Bone marrow (tissue), 2 donors: ENCODE data around the gene RAB13.

Experiments
- DNase-seq, 2 donors: peaks; one replicate each; lab custom pipeline; 2025; lab: John Stamatoyannopoulos, UW

RAB13 gene

DNA sequence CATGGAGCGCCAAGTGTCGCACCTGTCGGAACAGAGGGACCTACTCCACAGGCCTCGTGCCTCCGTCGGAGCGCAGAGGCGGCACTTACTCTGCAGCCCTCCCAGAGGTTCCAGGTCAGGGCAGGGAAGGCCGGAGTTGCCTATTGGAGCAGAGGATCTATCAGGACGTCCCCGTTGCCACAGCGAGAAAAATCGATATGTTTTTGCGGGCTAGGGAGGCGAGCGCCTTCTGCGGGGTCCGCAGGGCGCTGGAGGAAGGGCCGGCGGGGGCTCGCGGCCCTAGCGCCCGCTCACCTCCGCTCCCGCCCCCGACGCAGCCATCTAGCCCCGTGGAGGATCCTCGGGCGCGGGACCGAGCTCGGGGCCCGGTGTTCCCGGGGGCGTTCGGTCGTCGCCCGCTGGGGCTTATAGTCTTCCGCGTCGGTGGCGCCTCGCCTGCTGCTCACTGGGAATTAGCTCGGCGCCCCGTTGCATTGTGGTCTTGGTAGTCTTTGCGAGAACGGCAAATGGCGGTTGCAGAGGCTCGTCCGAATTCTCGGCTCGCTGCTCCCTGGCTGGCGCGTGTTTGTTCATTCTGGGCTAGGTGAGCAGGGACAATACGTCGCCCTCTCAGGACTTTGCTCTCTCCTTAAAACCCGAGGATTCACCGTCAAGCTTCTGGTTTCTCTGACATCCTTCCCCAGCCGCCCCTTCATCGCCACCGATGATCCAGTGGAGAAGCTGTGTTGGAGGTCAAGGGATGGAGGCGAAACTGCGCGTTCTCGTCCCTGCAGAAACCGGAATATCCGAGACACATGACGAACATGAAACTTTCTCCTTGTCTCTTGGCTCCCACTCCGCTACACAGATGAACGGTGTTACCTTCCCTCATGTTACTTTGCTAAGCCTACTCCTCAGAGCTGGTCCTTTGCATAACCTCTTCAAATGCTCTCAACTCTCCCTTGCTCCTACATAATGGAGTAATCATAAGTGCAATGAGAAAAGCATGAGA is 8.6 kb downstream of the RAB13 start, which contains the start of gene JTB:
TSS of gene JTB (minus strand) at position 425 of the 991 bp plus-strand sequence. CDS start at position 3, 422 bp downstream.
- DNase-seq: peak; percentile 54 to 73

- no peak for DNase-seq
These were observed 9.3 kb downstream of the RAB13 start for GRCh38 chr1:153976819-153977249.

DNA sequence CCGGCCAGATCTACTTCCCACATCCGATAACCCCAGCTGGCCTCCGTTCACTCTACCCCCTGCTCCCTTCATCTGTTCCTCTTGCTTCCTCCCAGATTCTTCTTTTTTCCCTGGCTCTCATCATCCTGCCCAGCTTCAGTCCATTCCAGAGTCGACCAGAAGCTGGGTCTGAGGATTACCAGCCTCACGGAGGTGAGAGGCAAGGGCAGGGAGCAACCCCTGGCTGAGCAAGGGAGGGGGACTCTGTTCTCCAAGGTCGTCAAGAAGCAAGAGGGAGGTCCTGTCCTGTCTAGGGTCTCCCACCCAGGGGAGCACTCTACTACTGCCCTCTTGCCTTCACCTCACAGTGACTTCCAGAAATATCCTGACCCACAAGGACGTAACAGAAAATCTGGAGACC is 12.6 kb downstream of the RAB13 start:
- no peak for DNase-seq

DNA sequence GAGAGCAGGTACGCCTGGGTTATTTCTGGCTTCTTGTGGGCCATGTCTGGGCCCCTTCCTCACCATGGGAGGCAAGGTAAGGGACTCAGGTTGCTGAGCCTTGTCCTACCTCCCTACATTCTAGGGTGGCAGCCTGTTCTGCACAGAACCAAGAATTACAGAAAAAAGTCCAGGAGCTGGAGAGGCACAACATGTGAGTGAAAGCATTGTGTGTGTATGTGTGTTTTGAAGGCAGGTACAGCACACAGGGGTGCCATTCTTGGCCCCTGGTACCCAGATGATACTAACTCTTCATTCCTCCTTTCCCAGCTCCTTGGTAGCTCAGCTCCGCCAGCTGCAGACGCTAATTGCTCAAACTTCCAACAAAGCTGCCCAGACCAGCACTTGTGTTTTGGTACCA is 13.1 kb downstream of the RAB13 start:
- no peak for DNase-seq

DNA sequence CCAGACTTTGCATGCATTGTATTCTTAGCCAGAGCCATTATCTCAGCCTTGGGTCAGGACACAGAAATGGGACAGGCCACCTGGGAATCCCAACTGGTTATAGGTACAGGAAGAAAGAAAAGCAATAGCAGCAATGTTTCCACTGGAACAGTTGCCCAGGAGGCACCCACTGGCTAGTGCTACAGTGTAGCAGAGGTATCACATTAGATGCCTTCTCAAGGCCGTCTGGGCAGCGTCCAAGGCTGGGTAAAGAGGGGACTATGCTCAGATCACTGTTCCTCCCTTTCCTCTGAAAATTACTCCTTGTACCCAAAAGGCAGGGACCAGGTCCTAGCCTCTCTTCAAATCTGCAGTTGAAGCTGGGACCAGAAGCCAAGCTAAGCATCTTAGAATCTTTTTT is 15.8 kb downstream of the RAB13 start:
- no peak for DNase-seq

DNA sequence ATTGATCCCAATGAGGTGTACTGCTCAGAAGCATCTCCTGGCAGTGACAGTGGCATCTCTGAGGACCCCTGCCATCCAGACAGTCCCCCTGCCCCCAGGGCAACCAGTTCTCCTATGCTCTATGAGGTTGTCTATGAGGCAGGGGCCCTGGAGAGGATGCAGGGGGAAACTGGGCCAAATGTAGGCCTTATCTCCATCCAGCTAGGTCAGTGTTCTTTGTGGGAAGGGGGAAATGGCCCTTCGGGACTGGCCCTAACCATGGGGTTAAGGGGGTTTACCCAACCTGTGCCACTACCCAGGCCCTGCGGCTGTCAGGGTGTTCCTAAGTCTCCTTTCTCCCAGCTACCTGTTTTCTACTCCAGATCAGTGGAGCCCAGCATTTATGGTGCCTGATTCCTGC is 17.2 kb downstream of the RAB13 start:
- no peak for DNase-seq

GRCh38 chr1:153968408-153968807 is 17.7 kb downstream of the RAB13 start:
- DNase-seq: no peak

DNA sequence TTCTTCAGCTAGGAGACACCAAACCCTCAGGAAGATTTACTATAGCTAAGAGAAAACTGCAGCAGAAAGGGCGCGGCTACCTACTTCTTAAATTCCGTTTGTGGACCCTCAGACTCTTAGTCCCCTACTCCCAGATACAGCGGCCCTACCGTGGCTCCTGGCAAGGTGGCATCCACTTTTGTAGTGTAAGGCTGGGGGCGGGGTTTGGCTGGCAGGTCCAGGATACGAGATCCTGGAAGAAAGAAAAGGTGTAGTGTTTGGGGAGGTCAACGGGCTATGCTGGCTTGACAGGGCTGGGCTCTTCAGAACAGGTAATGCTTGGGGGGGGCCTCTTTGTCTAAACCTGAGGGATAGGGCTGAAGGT is 18.2 kb downstream of the RAB13 start:
- DNase-seq: no peak

- DNase-seq: peak; percentile 79 to 96
These were observed 18.8 kb downstream of the RAB13 start, which contains the start of gene CREB3L4 for GRCh38 chr1:153967107-153967999. Gene CREB3L4, plus strand, starts transcription at chr1:153967902. Its CDS starts 624 bp downstream, at chr1:153968526.

- DNase-seq: no peak
These were observed 22.2 kb downstream of the RAB13 start for GRCh38 chr1:153963850-153964331.

- DNase-seq: peak; percentile 89 to 95
These were observed 22.9 kb downstream of the RAB13 start, which contains the start of gene SLC39A1 for GRCh38 chr1:153963030-153963849. Gene SLC39A1, minus strand, starts transcription at chr1:153963537. Its CDS starts 822 bp downstream, at chr1:153962715.

- DNase-seq: peak in 1 of 2 donors; percentile 42
These were observed 23.8 kb downstream of the RAB13 start for GRCh38 chr1:153962088-153963029.

DNA sequence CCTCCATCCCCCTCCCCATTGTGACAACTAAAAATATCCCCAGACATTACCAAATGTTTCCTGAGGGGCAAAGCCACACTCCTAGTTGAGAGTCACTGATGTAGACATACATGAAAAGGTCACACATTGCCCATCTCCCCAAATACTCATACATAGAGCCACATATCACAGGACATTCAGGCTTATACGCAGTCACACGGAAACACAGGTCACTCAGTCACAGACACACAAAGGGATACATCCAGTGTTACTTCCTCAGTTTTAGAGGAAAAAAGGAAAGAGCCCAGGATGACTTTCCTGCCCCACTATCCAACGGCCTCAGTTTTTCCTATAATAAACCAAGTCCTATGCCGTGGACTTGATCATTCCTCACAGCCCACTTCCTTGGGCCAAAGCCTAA is 24.7 kb downstream of the RAB13 start:
- DNase-seq: no peak

DNA sequence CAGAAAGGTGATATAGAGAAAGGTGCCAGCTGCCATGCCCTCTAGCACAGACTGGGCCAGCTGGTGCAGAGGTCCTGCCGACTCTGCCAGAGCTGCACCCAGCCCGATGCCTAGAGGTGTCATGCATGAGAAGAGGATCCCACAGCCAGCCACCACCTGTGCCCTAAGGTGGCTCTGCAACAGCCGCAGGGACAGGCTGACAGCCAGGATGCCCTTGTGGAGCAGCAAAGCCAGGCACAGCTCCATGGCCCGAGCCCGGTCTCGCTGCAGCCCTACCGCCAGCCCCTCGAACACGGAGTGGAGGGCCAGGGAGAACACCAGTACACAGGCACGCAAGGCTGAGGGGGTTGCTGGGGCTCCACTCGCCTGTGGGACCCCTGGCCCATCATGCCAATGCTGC is 25.9 kb downstream of the RAB13 start:
- no peak for DNase-seq

DNA sequence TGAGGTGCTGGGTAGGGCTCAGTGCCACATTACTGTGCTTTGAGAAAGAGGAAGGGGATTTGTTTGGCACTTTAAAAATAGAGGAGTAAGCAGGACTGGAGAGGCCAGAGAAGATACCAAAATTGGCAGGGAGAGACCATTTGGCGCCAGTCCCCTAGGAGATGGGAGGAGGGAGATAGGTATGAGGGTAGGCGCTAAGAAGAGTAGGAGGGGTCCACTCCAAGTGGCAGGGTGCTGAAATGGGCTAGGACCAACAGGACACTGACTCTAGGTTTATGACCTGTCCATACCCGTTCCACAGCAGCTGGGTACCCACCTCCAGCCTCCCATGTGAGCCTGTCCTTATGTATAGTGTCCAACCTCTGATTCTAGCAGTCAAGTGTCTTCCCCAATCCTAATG is 26.7 kb downstream of the RAB13 start:
- DNase-seq: no peak

- no peak for DNase-seq
These were observed 27.2 kb downstream of the RAB13 start for GRCh38 chr1:153958961-153959260.

DNA sequence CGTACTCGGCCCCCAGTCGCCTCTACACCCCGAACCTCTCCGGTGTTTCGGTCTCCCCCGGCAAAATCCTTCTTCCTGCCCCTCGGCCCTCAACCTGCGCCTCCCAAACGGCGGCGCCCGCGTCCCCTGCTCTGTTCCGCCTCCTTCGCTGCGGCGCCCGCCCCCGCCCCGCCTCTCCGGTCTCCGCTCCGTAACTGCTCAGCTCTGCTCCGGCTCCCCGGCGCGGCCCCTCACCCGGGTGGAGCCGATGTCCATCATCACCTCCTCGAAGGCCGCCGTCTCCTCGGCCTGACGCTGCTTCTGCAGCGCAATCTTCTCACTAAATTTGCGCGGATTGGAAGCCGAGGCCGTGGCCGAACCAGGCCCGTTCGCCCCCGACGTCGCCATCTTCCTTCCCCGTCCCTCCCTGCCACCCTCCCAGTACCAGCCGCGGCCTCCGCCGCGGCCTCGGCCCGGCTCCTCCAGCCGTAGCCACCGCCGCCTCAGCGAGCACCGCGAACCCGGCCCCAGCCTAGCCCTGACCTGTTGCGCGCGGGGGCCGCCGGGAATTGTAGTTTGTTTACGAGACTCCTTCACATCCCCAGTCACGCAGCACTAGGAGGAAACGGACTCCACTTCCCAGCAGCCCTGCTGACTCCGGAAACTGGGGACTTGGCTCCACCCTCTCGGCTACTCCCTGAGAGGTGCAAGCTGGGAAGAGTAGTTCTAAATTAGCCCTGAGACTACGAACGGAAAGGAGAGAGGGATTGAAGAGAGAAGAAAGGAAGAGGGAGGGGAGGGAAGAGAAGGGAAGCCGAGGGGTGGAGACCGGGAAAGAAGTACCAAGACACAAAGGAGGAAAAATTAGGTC is 27.8 kb downstream of the RAB13 start, which contains the start of gene CRTC2:
TSS of gene CRTC2 (minus strand) at position 502 of the 850 bp plus-strand sequence. CDS start at position 387, 115 bp downstream.
- peak; percentile 85 to 99 for DNase-seq

- peak in 1 of 2 donors; percentile 53 for DNase-seq
These were observed 28.4 kb downstream of the RAB13 start for GRCh38 chr1:153957744-153958110.
